PC-3 (cell line): Measurements from ENCODE around the gene U2AF1L4. TPM values are rescaled to one million over a fixed set of nuclear protein-coding genes. Genes with fewer than 3 reads are reported as not detected.

Experiments
- ATAC-seq: fragments of 200-7000 bp; cut with Tn5 transposase; 2 replicates; pipeline ENCODE4 v1.9.1; 2020; ENCODE audit warnings: mild to moderate bottlenecking, moderate library complexity
- BruUV-seq: library from RNA; stranded (reverse); fragments of 400-500 nt; replicated peaks from 2 replicates; lab custom pipeline; 2021; lab: Mats Ljungman, UMichigan
- CTCF ChIA-PET: fragments of 300-600 bp; sonication (Branson Sonifier 250); formaldehyde crosslinking; loops from one replicate; lab custom pipeline; 2022; ENCODE audit warnings: antibody characterized with exemption; lab: Charles Lee
- POLR2A ChIA-PET: fragments of 300-600 bp; sonication (Branson Sonifier 250); formaldehyde crosslinking; loops from one replicate; lab custom pipeline; 2022; ENCODE audit warnings: antibody characterized with exemption; ENCODE audit not compliant: unreplicated experiment; lab: Charles Lee
- DNase-seq: peaks from one replicate; pipeline ENCODE4 v3.0.0-alpha.2; 2015
- H2AFZ ChIP-seq: fragments of 300-600 bp; sonication (generic); 2 replicates; pipeline ENCODE4 v1.6.0; 2016; ENCODE audit warnings: antibody characterized with exemption, low read length
- H3F3A ChIP-seq: fragments of 300-600 bp; sonication (generic); one replicate; pipeline ENCODE4 v1.6.0; 2017; ENCODE audit warnings: antibody characterized with exemption, low read length, control low read depth, mild to moderate bottlenecking; ENCODE audit not compliant: unreplicated experiment
- H3K27ac ChIP-seq: fragments of 300-600 bp; sonication (generic); 2 replicates; pipeline ENCODE4 v1.5.1; 2016; ENCODE audit warnings: mild to moderate bottlenecking, low read length
- H3K27me3 ChIP-seq: fragments of 300-600 bp; sonication (generic); 2 replicates; pipeline ENCODE4 v1.6.1; 2016; ENCODE audit warnings: low read length, mixed read lengths
- H3K36me3 ChIP-seq: fragments of 300-600 bp; sonication (generic); 2 replicates; pipeline ENCODE4 v1.6.1; 2016; ENCODE audit warnings: low read depth, mixed run types, low read length, mixed read lengths
- H3K4me1 ChIP-seq: fragments of 300-600 bp; sonication (generic); 2 replicates; pipeline ENCODE4 v1.5.1; 2016; ENCODE audit warnings: low read length; ENCODE audit not compliant: insufficient read depth
- H3K4me2 ChIP-seq: fragments of 300-600 bp; sonication (generic); 2 replicates; pipeline ENCODE4 v1.6.0; 2016; ENCODE audit warnings: low read length
- H3K4me3 ChIP-seq: fragments of 300-600 bp; sonication (generic); 2 replicates; pipeline ENCODE4 v1.5.1; 2016; ENCODE audit warnings: mild to moderate bottlenecking, low read length, mixed read lengths
- H3K79me2 ChIP-seq: fragments of 300-600 bp; sonication (generic); 2 replicates; pipeline ENCODE4 v1.6.1; 2017; ENCODE audit warnings: low read length, mixed read lengths
- H3K9ac ChIP-seq: fragments of 300-600 bp; sonication (generic); 2 replicates; pipeline ENCODE4 v1.6.0; 2016; ENCODE audit warnings: mild to moderate bottlenecking, low read length
- H3K9me2 ChIP-seq: fragments of 300-600 bp; sonication (generic); replicated peaks from 2 replicates; pipeline ENCODE4 v1.6.1; 2016; ENCODE audit warnings: mixed run types, low read length, mixed read lengths
- H3K9me3 ChIP-seq: fragments of 300-600 bp; sonication (generic); 2 replicates; pipeline ENCODE4 v1.6.1; 2016; ENCODE audit warnings: low read length, mixed read lengths
- H4K20me1 ChIP-seq: fragments of 300-600 bp; sonication (generic); 2 replicates; pipeline ENCODE4 v1.6.1; 2016; ENCODE audit warnings: low read length, mixed read lengths
- CTCF ChIP-seq: fragments of 300-600 bp; sonication (generic); conservative IDR thresholded peaks from 2 replicates; pipeline ENCODE4 v1.5.1; 2017; ENCODE audit warnings: antibody characterized with exemption, low read depth, mild to moderate bottlenecking, low read length
- EZH2 ChIP-seq: fragments of 300-600 bp; sonication (generic); IDR thresholded peaks from one replicate; pipeline ENCODE4 v1.6.1; 2017; ENCODE audit warnings: antibody characterized with exemption, mild to moderate bottlenecking, low read length; ENCODE audit not compliant: unreplicated experiment
- EZH2phosphoT487 ChIP-seq: fragments of 300-600 bp; sonication (generic); IDR thresholded peaks from 2 replicates; pipeline ENCODE4 v1.6.1; 2018; ENCODE audit warnings: mild to moderate bottlenecking, antibody characterized with exemption, low read length, borderline replicate concordance
- intact Hi-C: fragments of 100-400 bp; cut with micrococcal nuclease; formaldehyde crosslinking; loops from 2 replicates; pipeline ENCODE4 v1.9.0; 2023
- total RNA-seq: library from RNA; depleted of rRNA; stranded (reverse); fragments of >200 nt; gene quantifications from 2 replicates; pipeline ENCODE4 v1.2.3, GENCODE V29; 2014

Gene U2AF1L4
- total RNA-seq, 1 experiment from 2014 or later, result 7.8 TPM

DNA sequence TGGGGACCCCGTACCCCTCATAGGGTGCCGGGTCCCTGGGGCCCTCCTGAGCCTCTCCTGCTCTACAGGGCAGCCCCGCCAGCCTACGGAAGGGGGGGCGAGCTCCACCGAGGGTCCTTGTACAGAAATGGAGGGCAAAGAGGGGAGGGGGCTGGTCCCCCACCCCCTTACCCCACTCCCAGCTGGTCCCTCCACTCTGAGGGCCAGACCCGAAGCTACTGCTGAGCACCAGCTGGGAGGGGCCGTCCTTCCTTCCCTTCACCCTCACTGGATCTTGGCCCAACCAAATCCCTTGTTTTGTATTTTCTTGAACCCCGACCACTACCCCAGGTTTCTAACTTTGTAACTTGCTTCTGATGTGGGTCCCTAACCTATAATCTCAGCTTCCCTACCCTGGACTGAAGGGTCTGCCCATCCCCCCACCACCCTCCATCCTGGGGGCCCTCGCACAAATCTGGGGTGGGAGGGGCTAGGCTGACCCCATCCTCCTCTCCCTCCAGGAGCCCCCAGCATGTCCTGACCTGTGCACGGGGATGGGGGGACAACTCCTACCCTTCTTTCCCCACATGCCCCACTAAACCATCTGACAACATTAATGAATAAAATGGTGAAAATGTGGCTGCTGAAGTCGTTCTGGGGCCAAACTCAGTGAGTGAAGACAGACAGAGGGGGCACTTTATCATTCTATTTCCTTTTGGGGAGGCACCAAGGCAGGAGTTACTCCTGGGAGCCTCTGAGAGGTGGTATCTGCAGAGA is 43.2 kb upstream of the U2AF1L4 start:
- TF ChIP-seq EZH2, result no peak
- no peak for TF ChIP-seq EZH2phosphoT487
- TF ChIP-seq CTCF, result no peak
- BruUV-seq, result no TSS peak
- DNase-seq, result no peak
- H3K4me3 ChIP-seq, result no peak overlapping the region
- H3K4me2 ChIP-seq, result no peak overlapping the region
- H3F3A ChIP-seq, result no peaks in the 10 kb centered on the region
- H3K9ac ChIP-seq, result no peak overlapping the region
- H3K9me2 ChIP-seq, result no peaks in the 10 kb centered on the region
- ChIA-PET POLR2A (no interaction called here), CTCF (no interaction called here)
- H3K9me3 ChIP-seq, result no peaks in the 10 kb centered on the region
- intact Hi-C loops, result no loop called here
- no peak overlapping the region for H3K27ac ChIP-seq
- no peaks in the 10 kb centered on the region for H3K4me1 ChIP-seq
- ATAC-seq, result no peak
- no peaks in the 10 kb centered on the region for H4K20me1 ChIP-seq
- no peaks in the 10 kb centered on the region for H3K36me3 ChIP-seq
- H3K79me2 ChIP-seq, result no peaks in the 10 kb centered on the region
- H3K27me3 ChIP-seq, result no peaks in the 10 kb centered on the region
- no peak overlapping the region for H2AFZ ChIP-seq

GRCh38 chr19:35787227-35787799 is 42.1 kb upstream of the U2AF1L4 start:
- no peak overlapping the region for H2AFZ ChIP-seq
- no peaks in the 10 kb centered on the region for H3K4me1 ChIP-seq
- H3K9me2 ChIP-seq, result no peaks in the 10 kb centered on the region
- H3K9ac ChIP-seq, result no peak overlapping the region
- H3K4me3 ChIP-seq, result no peak overlapping the region
- no peaks in the 10 kb centered on the region for H3K36me3 ChIP-seq
- intact Hi-C loops, result no loop called here
- ChIA-PET POLR2A (no interaction called here), CTCF (no interaction called here)
- no peaks in the 10 kb centered on the region for H3K79me2 ChIP-seq
- no peaks in the 10 kb centered on the region for H3K27me3 ChIP-seq
- H4K20me1 ChIP-seq, result no peaks in the 10 kb centered on the region
- no TSS peak for BruUV-seq
- H3K9me3 ChIP-seq, result no peaks in the 10 kb centered on the region
- TF ChIP-seq EZH2phosphoT487 (no peak), CTCF (no peak), EZH2 (no peak)
- H3K27ac ChIP-seq, result no peak overlapping the region
- DNase-seq (no peak), ATAC-seq (no peak)
- H3F3A ChIP-seq, result no peaks in the 10 kb centered on the region
- H3K4me2 ChIP-seq, result no peak overlapping the region
